Fibroblast of upper back skin (primary cell): ENCODE measurements around the gene DENND4C.

ENCODE experiments used
- DNase-seq: peaks from one replicate; pipeline ENCODE4 v3.0.0-alpha.2; 2013

DENND4C gene

DNA sequence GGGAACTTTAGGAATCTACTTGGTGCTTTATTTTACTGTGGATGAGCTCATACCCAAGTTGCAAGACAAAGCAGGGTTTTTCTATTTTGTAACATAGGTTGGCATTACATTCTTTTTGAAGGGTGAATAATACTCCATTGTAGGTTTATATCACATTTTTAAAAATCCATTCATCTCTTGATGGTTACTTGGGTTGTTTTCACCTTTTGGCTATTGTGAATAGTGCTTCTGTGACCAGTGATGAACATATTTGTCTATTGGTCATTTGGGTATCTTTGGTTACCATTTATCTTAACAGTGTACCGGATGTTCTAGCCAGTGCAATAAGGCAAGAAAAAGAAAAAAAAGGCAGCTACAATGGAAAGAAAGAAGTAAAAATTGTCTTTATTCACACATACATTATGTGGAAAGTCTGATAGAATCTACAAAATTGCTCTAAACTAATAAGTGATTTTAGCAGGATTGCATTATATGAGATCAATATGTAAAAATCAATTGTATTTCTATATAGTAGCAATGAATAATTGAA is 40.0 kb downstream of the DENND4C start:
- DNase-seq = no peak

DNA sequence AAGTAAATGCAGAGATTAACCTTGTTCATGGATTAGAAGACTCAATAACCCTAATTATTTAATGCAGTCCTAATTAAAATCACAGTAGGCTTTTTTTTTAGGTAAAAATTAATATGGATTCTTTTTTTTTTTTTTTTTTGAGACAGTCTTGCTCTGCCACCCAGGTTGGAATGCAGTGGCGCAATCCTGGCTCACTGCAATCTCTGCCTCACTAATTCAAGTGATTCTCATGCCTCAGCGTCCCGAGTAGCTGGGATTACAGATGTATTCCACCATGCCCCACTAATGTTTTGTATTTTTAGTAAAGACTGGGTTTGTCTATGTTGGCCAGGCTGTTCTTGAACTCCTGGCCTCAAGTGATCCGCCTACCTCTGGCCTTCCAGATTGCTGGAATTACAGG is 40.6 kb downstream of the DENND4C start:
- no peak for DNase-seq

DNA sequence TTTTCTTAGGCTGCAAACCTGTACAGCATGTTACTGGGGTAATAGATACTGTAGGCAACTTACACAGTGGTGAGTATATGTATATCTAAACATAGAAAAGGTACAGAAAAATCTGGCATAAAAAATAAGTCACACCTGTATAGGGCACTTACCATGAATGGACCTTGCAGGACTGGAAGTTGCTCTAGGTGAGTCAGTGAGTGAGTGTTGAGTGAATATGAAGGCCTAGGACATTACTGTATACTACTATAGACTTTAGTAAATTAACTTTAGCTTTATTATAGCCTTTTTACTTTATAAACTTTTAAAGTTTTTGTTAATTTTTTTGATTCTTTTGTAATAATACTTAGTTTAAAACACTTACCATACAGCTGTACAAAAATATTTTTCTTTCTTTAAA is 51.3 kb downstream of the DENND4C start:
- no peak for DNase-seq

DNA sequence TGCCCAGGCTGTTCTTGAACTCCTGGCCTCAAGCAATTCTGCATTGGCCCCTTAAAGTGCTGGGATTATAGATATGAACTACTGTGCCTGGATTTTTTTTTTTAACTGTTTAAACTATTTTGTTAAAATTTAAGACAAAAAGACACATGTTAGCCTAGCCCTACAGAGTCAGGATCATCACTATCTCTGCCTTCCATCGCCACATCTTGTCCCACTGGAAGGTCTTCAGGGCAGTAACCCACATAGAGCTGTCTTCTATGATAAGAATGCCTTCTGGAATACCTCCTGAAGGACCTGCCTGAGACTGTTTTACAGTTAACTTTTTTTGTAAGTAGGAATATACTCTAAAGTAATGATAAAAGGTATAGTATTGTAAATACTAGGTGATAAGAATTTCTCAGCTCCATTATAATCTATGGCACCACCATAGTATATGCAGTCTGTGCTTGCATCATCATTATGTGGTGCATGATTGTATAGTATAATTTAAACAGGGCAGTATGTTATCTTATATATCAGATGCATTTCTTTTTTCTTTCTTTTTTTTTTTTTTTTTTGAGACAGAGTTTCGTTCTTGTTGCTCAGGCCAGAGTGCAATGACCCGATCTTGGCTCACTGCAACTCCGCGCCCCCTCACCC is 52.7 kb downstream of the DENND4C start:
- no peak for DNase-seq

DNA sequence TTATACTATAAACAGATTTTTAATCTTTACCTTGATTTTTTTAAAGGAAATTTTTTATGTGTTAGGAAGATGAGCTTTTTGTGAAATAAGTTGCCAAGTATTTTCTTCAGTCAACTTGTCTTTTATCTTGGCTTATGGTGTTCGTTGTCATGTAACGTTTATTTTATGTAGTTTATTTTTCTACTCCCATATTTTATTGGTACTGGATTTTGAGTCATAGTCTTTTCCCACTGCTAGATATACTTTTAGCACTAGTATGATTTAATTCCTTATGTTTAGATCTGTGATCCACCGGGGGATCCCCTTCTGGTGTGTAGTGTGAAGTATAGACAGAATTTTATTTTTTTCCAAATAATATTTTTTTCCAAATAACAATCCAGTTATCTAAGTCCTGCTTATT is 54.2 kb downstream of the DENND4C start:
- DNase-seq = no peak

DNA sequence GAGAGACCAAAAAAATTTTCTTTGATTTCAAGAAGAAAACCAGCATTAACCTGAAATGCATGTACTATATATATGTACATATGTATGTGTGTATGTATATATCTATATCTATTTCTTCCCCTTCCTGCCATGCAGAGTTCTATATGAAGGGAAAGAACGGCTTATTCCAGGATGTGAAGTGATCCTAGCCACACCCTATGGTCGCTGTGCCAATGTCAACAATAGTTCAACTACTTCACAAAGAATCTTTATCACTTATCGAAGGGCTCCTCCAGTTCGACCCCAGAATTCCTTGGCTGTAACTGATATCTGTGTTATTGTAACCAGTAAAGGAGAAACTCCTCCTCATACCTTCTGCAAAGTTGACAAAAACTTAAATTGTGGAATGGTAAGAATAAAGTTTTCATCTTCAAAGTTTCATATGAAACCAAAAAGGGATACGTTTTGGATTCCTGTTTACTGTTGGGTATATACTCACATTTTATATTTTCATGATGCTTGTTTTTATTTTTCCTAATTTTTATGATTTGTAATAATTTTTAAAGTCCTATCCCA is 56.2 kb downstream of the DENND4C start:
- no peak for DNase-seq

DNA sequence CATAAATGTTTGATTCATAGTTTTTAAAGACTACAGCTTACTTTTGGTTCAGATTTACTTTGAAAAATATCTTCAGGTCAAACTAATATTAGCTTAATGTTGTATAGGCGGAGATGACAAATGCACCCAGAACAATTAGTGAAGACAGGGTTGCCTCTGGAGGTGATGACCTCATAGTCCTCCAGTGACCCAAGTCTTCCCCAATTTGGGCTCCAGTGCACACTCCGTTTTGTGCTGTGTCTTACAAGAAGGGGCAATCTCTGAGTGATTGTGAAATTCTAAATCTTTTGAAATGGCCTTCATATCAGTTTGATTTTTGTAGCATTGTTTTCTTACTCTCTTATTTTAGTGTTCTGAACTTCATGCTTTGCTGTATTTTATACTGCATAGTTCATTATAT is 57.6 kb downstream of the DENND4C start:
- DNase-seq = no peak

DNA sequence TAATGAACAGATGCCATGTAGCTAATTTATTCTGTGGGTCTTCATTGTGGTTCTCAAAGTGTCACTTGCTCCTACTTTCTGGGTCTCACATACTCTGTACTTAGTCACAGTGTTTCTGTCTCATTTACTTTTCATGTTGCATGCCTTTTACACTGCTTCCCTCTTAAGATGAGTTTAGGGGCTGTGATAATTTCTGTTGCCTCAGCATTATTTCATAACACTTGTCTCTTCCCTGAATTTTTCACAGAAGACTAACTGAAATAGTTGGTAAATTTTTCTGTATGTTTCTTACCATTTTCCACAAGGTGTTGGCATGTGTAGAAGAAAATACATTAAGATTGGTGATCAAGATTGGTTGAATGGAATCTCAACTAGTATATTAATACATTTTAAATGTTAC is 59.6 kb downstream of the DENND4C start:
- DNase-seq = no peak

DNA sequence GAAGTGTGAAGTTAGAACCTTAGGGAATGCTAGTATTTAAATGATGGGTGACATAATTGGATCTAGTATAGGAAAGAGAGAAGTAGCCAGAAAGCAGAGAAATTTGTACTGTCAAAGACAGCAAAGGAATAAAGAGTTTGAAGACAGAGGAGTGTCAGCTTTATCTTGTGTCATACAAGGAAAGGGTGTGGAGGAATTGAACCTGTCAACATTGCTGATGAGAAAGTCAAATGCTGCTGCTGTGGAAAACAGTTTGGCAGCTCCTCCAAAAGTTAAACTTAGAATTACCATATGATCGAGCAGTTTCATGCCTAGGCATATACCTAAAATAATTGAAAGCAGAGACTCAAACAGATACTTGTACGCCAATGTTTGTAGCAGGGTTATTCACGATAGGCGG is 63.7 kb downstream of the DENND4C start:
- no peak for DNase-seq

DNA sequence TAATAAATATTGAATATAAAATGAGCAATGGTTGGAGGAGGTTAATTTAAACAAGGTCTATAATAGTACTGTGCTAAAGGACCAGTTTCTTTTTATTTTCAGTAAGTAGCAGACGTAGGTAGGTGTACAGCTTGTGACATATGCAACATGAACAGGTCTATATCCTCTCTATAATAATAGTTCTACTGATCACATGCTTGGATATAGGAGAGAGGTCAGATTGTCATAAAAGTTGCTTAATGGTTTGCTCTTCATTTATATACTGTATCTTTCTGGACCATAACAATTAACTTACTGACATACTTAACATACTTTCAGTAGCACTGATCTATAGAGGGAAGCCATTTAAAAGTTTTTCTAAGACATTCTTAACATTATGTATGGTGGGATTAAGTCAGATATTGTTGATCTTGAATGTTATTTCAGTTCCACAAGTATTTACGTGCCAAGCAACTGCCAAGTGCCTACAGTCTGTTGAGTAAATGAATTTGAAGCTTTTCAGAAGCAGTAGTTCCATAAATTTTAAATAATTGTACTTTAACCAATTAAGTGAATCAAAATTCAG is 68.0 kb downstream of the DENND4C start:
- DNase-seq = peak; percentile 4

DNA sequence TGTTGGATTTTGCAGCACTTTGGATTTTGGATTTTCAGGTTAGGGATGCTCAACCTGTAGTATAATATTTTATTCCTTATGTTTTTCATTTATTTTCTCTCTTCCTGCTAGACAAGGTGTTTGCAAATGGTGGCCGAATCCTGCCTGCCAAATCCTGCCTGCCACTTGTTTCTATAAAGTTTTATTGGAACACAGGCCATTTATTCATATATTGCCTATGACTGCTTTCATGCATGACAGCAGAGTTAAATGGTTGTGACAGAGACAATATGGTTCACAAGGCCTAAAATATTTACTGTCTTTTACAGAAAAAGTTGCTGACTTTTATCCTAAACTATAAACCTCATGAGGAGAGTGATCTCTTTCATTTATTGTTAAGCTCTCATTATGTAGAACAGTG is 72.7 kb downstream of the DENND4C start:
- no peak for DNase-seq

DNA sequence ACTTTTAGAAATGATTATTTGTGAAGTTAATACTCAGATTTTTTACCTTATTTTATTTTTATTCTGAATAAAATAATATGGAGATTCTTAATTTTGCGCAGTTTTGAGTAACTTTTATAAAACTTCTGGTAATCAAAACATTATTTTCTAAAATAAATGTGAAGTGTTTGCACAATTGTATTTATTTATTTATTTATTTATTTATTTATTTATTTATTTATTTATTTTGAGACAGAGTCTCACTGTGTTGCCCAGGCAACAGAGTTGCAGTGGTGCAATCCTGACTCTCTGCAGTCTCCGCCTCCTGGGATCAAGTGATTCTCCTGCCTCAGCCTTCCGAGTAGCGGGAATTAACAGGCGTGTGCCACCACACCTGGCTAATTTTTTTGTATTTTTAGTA is 76.1 kb downstream of the DENND4C start:
- DNase-seq = no peak

DNA sequence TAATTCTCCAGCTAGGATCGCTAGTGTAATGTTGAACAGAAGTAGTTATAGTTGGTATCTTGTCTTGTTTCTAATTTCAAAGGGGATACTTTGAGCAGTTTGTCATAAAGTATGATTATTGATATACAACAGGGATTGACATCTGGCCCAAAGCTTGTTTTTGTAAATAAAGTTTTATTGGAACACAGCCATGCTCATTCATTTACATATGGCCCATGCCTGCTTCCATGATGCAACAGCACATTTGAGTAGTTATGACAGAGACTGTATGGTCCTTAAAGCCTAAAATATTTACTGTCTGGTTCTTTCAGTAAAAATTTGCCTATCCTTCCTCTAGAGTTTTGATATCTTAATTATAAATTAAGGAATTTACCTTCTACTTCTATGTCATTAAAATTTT is 79.8 kb downstream of the DENND4C start:
- DNase-seq = no peak

DNA sequence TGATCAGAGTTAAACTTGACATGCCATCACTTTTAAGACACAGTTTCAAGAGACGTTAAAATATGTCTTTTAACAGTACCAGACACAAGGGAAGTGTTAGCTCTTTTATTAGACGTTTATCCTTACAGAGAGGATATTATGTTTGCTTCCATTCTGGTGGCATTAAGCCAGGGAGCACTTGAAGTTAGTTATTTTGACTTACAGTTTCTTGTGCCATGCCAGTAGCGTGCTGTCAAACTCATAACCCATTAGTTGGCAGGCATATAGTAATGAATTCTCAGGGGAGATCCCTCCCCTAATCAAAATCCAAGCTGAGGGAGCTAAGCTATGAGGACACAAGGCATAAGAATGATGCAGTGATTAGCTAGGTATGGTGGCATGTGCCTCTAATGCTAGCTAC is 83.1 kb downstream of the DENND4C start:
- no peak for DNase-seq

DNA sequence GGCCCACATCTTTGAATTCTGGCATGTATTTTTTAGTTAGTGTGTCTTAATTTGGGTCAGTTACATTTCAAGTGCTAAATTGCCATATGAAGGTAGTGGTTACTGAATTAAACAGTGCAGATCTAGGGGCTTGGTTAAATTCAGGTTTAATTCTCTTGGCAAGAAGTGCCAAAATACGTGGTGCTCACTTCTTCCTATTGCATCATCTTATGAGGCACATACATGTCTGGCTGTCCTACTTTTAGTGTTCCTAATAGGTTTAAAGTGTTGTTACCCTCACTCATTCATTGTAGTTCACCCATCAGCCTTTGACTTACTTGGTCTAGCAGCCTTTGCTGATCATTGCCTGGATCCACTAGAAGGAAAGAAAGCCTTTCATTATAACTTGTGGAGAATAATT is 90.0 kb downstream of the DENND4C start:
- DNase-seq = peak; percentile 7

DNA sequence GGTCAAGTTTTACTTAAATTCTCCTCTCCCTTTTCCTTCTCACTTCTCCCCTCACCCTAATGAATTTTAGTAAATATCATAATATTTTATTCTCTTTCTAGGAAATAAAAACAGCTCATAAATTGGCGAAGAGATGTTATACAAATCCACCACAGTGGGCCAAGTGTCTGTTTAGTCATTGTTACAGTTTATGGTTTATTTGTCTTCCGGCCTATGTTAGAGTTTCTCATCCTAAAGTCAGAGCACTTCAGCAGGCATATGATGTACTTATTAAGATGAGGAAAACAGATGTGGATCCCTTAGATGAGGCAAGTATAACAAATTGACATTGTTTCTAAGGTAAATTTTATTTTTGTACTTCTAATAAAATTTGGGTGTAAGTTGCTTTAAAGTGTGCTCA is 101.4 kb downstream of the DENND4C start:
- DNase-seq = no peak

DNA sequence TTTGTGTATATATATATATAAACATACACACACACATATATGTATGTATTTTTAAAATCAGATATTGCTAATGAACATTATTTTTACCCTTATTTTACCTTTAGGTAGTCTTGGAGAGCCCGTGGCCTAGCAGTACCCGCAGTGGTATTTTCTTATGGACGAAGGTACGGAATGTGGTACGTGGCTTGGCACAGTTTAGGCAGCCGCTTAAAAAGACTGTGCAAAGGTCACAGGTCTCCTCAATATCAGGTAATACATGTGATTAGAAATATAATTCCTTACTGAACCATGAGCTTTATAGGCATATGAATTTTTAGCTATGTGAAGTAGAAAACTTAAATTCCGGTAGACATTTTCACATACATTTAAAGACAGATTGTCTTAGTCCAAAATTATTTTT is 105.7 kb downstream of the DENND4C start:
- no peak for DNase-seq

DNA sequence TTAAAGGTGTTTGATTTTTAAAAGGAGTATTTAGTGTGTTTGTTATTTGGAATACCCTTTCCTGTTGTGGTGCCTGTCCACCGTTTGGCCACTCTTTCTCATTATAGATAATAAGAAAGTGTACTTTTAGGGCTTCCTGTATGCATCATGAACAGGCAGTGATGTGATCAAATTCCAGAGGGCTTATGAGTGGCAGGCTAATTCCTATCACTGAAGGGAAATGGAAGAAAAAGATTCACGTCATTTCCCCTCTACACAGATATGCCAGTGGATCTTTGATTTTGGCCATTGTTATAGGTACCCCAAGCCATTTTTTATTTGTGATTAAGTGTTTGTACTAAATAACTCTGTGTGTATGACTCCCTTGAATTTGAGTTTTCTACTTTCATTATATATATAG is 112.5 kb downstream of the DENND4C start:
- no peak for DNase-seq

DNA sequence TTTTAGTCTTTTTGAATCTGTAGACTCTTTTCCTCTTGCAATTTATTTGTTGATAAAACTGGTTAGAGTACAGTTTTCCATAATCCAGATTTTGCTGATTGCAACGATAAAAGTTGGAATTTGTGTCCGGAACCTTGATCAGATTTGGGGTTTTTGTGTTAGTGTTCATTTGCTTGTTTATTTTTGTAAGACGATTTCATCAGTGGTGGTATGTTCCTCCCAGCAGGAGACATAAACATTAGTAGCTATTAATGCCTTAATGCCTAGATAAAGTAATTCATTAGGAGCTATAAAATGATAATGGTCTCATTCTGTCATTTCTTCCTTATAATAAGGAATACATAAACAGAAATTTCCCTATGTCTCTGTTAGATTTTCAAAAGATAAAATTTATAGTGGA is 128.2 kb downstream of the DENND4C start:
- DNase-seq = no peak

DNA sequence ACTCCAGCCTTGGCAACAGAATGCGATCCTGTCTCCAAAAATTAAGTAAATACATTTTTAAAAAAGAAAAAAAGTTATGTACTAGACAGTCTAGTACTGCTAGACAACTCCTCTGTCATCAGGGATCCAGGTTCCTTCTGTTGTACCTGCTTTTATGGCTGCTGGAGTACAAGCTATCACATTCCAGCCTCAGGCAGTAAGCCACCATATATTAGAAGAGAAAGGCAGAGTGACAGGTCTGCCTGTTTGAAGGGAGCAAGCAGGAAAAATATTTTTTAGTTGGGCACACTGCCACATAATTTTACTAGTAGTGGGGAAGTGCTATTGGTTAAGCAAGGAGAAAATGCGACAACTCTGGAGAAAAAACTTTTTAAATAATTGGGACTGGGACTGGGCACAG is 138.6 kb downstream of the DENND4C start:
- DNase-seq = no peak

DNA sequence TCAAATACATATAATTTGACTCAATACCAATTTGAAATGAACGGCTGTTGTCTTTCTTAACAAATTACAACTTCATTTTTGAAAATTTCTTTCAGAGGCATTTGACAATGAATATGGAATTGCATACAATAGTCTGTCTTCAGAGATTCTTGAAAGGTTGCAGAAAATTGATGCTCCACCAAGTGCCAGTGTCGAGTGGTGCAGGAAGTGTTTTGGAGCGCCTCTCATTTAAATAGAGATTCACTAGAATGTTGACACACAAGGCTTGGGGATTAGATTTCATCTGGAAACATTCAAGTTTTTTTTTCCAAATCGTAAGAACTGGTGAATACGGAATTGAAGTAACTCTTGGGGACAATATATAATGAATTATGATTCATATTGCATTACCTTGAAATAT is 141.4 kb downstream of the DENND4C start:
- DNase-seq = peak; percentile 22

DNA sequence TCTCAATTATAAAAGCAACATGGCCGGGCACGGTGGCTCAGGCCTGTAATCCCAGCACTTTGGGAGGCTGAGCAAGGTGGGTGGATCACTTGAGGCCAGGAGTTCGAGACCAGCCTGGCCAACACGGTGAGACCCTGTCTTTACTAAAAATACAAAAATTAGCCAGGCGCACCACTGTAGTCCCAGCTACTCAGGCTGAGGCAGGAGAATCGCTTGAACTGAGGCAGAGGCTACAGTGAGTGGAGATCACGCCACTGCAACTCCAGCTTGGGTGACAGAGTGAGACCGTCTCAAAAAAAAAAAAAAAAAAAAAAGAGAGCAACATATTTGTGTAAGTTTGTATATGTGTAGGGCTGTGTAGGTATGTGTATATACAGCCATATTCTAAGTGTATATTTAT is 142.1 kb downstream of the DENND4C start:
- no peak for DNase-seq

DNA sequence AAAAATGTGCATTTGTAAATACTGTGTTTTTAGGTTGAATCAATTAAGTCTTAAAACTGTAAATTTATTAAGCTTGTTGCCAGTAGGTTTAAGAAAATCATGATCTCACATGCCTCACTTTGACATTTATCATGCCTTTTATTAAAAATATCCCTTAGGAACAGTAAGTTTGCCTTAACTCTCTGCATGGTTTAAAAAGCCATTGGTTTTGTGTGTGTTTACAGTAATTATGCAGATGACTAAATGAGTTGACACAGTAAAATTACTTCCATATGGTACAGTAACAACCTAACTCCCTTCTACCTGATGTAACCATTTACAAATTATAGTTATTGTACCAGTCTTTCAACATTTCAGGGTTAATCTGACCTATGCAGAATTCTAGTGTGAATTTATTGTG is 143.0 kb downstream of the DENND4C start:
- DNase-seq = no peak

DNA sequence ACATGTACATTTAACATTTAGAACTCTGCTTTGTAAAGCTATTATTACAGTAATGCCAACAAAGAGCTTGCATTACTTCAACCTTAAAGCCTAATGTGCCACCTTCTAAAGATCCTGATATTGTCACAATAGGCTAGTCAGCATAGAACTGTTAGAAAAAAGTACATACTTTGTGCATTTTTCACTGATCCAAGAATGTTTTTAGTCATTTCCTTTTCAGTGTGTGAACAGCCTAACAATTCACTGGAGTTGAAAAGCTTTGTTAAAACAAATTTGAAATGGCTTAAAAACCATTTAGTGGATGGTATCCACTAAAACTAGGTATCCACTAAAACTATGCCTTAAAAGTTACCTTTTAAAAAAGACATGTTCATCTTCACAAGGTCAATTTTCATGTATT is 145.0 kb downstream of the DENND4C start:
- DNase-seq = peak; percentile 24

DNA sequence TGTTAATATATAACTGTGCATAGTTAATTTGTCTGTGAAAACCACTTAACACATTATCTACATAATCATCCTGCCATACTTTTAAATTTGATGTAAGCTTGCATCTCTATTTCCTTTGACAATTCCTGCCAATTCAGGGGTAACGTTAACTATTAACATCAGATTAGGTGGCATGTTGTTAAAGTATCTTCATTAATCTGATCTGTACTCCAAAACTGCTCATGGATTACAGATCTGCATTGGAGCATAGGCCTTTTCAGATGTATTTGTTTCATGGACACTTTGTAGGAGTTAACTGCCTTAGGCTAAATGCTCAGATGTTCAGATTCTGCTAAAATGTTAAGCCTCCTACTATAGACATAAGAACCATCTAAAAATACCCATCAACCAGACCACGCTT is 146.4 kb downstream of the DENND4C start:
- DNase-seq = no peak
